SU-DHL-6 (cell line): Measurements from ENCODE around the gene COMMD6.

Experiments used
- EZH2phosphoT487 ChIP-seq: fragments of 200-600 bp; sonication (generic), shearing (Covaris generic); conservative IDR thresholded peaks from 2 replicates; pipeline ENCODE4 v1.6.1; 2018; ENCODE audit warnings: mild to moderate bottlenecking, antibody characterized with exemption, low read length, moderate library complexity, mixed read lengths
- TF ChIP-seq, protein P1 (sequence below): fragments of 200-600 bp; sonication (generic); IDR thresholded peaks from one replicate; pipeline ENCODE4 v1.5.1; 2017; ENCODE audit warnings: antibody characterized with exemption, mild to moderate bottlenecking, low read length, moderate library complexity; ENCODE audit not compliant: insufficient read depth, poor library complexity, severe bottlenecking

DNA sequence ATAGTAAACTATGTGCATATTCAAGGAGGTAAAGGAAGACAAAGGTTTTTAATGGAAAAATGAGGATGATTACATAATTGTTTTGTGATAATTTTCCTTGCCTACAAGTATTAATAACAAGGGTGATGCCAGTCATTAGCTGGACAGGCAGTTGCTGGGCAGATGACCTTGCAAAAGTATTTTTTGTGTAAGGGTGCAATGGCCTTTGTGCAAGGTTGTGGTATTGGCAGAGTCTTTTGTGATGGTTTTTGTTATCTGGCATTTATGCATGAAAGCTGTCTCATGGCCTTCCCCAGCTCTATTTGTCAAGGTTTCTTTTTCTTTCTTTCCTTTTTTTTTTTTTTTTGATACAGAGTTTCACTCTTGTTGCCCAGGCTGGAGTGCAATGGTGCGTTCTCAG is 4.3 kb upstream of the COMMD6 start:
- TF ChIP-seq, protein P1, sequence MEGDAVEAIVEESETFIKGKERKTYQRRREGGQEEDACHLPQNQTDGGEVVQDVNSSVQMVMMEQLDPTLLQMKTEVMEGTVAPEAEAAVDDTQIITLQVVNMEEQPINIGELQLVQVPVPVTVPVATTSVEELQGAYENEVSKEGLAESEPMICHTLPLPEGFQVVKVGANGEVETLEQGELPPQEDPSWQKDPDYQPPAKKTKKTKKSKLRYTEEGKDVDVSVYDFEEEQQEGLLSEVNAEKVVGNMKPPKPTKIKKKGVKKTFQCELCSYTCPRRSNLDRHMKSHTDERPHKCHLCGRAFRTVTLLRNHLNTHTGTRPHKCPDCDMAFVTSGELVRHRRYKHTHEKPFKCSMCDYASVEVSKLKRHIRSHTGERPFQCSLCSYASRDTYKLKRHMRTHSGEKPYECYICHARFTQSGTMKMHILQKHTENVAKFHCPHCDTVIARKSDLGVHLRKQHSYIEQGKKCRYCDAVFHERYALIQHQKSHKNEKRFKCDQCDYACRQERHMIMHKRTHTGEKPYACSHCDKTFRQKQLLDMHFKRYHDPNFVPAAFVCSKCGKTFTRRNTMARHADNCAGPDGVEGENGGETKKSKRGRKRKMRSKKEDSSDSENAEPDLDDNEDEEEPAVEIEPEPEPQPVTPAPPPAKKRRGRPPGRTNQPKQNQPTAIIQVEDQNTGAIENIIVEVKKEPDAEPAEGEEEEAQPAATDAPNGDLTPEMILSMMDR, result no peak
- TF ChIP-seq EZH2phosphoT487, result no peak
